ENCODE results near the gene TGM3.

- TF ChIP-seq CTCF (IDR thresholded peaks at IDR 0.05) = no peak
- no peak for TF ChIP-seq POLR2A (IDR thresholded peaks at IDR 0.05)
Measured at GRCh38 chr20:2281563-2281962, 14.2 kb upstream of the TGM3 start.
